ENCODE measurements around the gene COA3.

Gene COA3

GRCh38 chr17:42809250-42809649 is 10.7 kb upstream of the COA3 start:
- Histone ChIP-seq H3K27ac (ENCODE audit: low read length) (no peak overlapping the region), H3K27me3 (ENCODE audit: insufficient read depth, low read length) (no peaks in the 10 kb centered on the region), H3K4me1 (ENCODE audit: insufficient read depth, low read length) (no peaks in the 10 kb centered on the region), H3K9me3 (ENCODE audit: insufficient read depth, low read depth, low read length) (no peaks in the 10 kb centered on the region), H3K36me3 (ENCODE audit: insufficient read depth, low read depth, low read length) (peaks cover 29% of the 10 kb centered on the region), H3K4me3 (ENCODE audit: low read length) (no peak overlapping the region), H3K9ac (ENCODE audit: low read depth, low read length) (no peak overlapping the region)

DNA sequence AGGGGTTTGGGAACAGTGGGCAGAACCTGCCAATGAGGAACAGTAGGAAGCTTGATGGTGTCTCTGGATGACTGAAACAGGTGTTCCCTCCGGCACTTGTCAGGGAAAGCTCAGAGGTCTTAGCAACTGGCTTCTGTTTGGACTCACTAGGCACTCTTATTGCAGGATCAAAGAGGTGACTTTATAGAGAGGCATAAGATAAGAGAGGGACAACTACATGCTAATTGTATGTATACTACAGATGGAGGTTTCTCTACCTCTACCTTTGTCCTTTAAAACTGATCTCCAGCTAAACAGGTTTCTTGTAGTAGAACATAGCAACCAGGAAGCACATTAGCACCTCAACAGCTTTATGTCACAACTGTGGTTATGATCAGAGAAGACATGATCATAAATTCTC is 7.7 kb upstream of the COA3 start:
- no peaks in the 10 kb centered on the region; the same call in 1 of the 2 replicates for H3K27me3 ChIP-seq (ENCODE audit: insufficient read depth, low read length)
- no peak overlapping the region for H3K9ac ChIP-seq (ENCODE audit: low read depth, low read length)
- no peak overlapping the region for H3K27ac ChIP-seq (ENCODE audit: low read length)
- H3K36me3 ChIP-seq (ENCODE audit: insufficient read depth, low read depth, low read length): peaks cover 13% of the 10 kb centered on the region
- H3K9me3 ChIP-seq (ENCODE audit: insufficient read depth, low read depth, low read length): no peaks in the 10 kb centered on the region
- no peak overlapping the region for H3K4me3 ChIP-seq (ENCODE audit: low read length)
- no peaks in the 10 kb centered on the region for H3K4me1 ChIP-seq (ENCODE audit: insufficient read depth, low read length)

- Histone ChIP-seq H3K4me1 (ENCODE audit: insufficient read depth, low read length) (no peaks in the 10 kb centered on the region), H3K27ac (ENCODE audit: low read length) (no peak overlapping the region), H3K9ac (ENCODE audit: low read depth, low read length) (no peak overlapping the region), H3K27me3 (ENCODE audit: insufficient read depth, low read length) (peaks cover 8% of the 10 kb centered on the region), H3K4me3 (ENCODE audit: low read length) (no peak overlapping the region), H3K9me3 (ENCODE audit: insufficient read depth, low read depth, low read length) (no peaks in the 10 kb centered on the region), H3K36me3 (ENCODE audit: insufficient read depth, low read depth, low read length) (no peaks in the 10 kb centered on the region)
Measured at GRCh38 chr17:42804918-42805367, 6.4 kb upstream of the COA3 start.

GRCh38 chr17:42803074-42803883 is 4.8 kb upstream of the COA3 start:
- Histone ChIP-seq H3K27me3 (ENCODE audit: insufficient read depth, low read length) (peaks cover 18% of the 10 kb centered on the region), H3K36me3 (ENCODE audit: insufficient read depth, low read depth, low read length) (no peaks in the 10 kb centered on the region), H3K4me3 (ENCODE audit: low read length) (no peak overlapping the region), H3K4me1 (ENCODE audit: insufficient read depth, low read length) (no peaks in the 10 kb centered on the region), H3K9me3 (ENCODE audit: insufficient read depth, low read depth, low read length) (no peaks in the 10 kb centered on the region), H3K27ac (ENCODE audit: low read length) (no peak overlapping the region), H3K9ac (ENCODE audit: low read depth, low read length) (no peak overlapping the region)

- Histone ChIP-seq H3K27ac (ENCODE audit: low read length) (no peak overlapping the region), H3K4me3 (ENCODE audit: low read length) (peak overlapping the region; percentile 100), H3K9me3 (ENCODE audit: insufficient read depth, low read depth, low read length) (no peaks in the 10 kb centered on the region), H3K36me3 (ENCODE audit: insufficient read depth, low read depth, low read length) (peaks cover 8% of the 10 kb centered on the region; the same call in 1 of the 2 replicates), H3K4me1 (ENCODE audit: insufficient read depth, low read length) (peaks cover 5% of the 10 kb centered on the region; the same call in 1 of the 2 replicates), H3K9ac (ENCODE audit: low read depth, low read length) (peak overlapping the region; percentile 94), H3K27me3 (ENCODE audit: insufficient read depth, low read length) (peaks cover 18% of the 10 kb centered on the region)
Measured at GRCh38 chr17:42798011-42798382, 507 bp downstream of the COA3 start.

- no peak overlapping the region for H3K27ac ChIP-seq (ENCODE audit: low read length)
Measured at GRCh38 chr17:42797067-42798007, 1.2 kb downstream of the COA3 start.

GRCh38 chr17:42796066-42796758 is 2.3 kb downstream of the COA3 start:
- Histone ChIP-seq H3K4me1 (ENCODE audit: insufficient read depth, low read length) (peaks cover 5% of the 10 kb centered on the region; the same call in 1 of the 2 replicates), H3K4me3 (ENCODE audit: low read length) (no peak overlapping the region), H3K9me3 (ENCODE audit: insufficient read depth, low read depth, low read length) (no peaks in the 10 kb centered on the region), H3K27me3 (ENCODE audit: insufficient read depth, low read length) (peaks cover 18% of the 10 kb centered on the region), H3K27ac (ENCODE audit: low read length) (no peak overlapping the region), H3K9ac (ENCODE audit: low read depth, low read length) (no peak overlapping the region), H3K36me3 (ENCODE audit: insufficient read depth, low read depth, low read length) (peaks cover 8% of the 10 kb centered on the region; the same call in 1 of the 2 replicates)

More at GRCh38 chr17:42797067-42798007, 1.2 kb downstream of the COA3 start:
- Histone ChIP-seq H3K9ac (ENCODE audit: low read depth, low read length) (peak overlapping the region; percentile 94), H3K27me3 (ENCODE audit: insufficient read depth, low read length) (peaks cover 18% of the 10 kb centered on the region), H3K4me3 (ENCODE audit: low read length) (peak overlapping the region; percentile 100), H3K36me3 (ENCODE audit: insufficient read depth, low read depth, low read length) (peaks cover 8% of the 10 kb centered on the region; the same call in 1 of the 2 replicates), H3K9me3 (ENCODE audit: insufficient read depth, low read depth, low read length) (no peaks in the 10 kb centered on the region), H3K4me1 (ENCODE audit: insufficient read depth, low read length) (peaks cover 5% of the 10 kb centered on the region; the same call in 1 of the 2 replicates)

DNA sequence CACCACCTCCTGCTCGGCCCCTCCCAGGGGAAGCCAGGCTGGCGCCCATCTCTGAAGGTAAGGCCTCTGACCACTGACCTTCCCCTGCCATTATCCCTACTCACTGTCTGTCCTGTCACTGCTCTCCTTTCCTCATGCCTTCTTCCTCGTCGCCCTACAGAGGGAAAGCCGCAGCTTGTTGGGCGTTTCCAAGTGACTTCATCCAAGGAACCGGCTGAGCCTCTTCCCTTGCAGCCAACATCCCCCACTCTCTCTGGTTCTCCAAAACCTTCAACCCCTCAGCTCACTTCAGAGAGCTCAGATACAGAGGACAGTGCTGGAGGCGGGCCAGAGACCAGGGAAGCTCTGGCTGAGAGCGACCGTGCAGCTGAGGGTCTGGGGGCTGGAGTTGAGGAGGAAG is 3.0 kb downstream of the COA3 start:
- Histone ChIP-seq H3K9ac (ENCODE audit: low read depth, low read length) (no peak overlapping the region), H3K9me3 (ENCODE audit: insufficient read depth, low read depth, low read length) (no peaks in the 10 kb centered on the region), H3K27me3 (ENCODE audit: insufficient read depth, low read length) (peaks cover 21% of the 10 kb centered on the region), H3K27ac (ENCODE audit: low read length) (no peak overlapping the region), H3K4me1 (ENCODE audit: insufficient read depth, low read length) (peaks cover 5% of the 10 kb centered on the region; the same call in 1 of the 2 replicates), H3K36me3 (ENCODE audit: insufficient read depth, low read depth, low read length) (peaks cover 8% of the 10 kb centered on the region; the same call in 1 of the 2 replicates), H3K4me3 (ENCODE audit: low read length) (no peak overlapping the region)

- Histone ChIP-seq H3K27ac (ENCODE audit: low read length) (no peak overlapping the region), H3K4me1 (ENCODE audit: insufficient read depth, low read length) (peaks cover 5% of the 10 kb centered on the region; the same call in 1 of the 2 replicates), H3K27me3 (ENCODE audit: insufficient read depth, low read length) (peaks cover 19% of the 10 kb centered on the region), H3K9me3 (ENCODE audit: insufficient read depth, low read depth, low read length) (no peaks in the 10 kb centered on the region), H3K36me3 (ENCODE audit: insufficient read depth, low read depth, low read length) (peaks cover 8% of the 10 kb centered on the region; the same call in 1 of the 2 replicates), H3K9ac (ENCODE audit: low read depth, low read length) (no peak overlapping the region), H3K4me3 (ENCODE audit: low read length) (no peak overlapping the region)
Measured at GRCh38 chr17:42795061-42795460, 3.4 kb downstream of the COA3 start.

DNA sequence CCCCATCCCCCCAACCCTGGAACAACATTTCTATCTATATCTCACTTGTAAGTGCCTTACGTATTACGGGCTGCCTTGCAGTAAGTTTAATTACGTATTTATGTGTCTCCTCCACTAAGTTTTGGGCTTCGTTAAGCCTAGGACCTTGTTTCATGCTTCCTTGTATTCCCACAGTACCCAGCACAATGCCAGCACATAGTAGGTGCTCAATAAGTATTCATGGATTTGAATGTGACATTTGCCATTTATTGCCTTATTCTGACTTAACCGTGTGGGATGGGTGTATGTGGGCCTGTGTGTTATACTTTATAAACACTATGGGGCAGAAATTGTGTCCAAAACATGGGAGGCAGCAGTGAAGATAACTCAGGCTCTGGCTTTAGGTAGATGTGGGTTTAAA is 6.0 kb downstream of the COA3 start:
- Histone ChIP-seq H3K36me3 (ENCODE audit: insufficient read depth, low read depth, low read length) (peaks cover 8% of the 10 kb centered on the region; the same call in 1 of the 2 replicates), H3K9ac (ENCODE audit: low read depth, low read length) (no peak overlapping the region), H3K4me1 (ENCODE audit: insufficient read depth, low read length) (peaks cover 2% of the 10 kb centered on the region; the same call in 1 of the 2 replicates), H3K27ac (ENCODE audit: low read length) (no peak overlapping the region), H3K4me3 (ENCODE audit: low read length) (no peak overlapping the region), H3K9me3 (ENCODE audit: insufficient read depth, low read depth, low read length) (no peaks in the 10 kb centered on the region), H3K27me3 (ENCODE audit: insufficient read depth, low read length) (peaks cover 8% of the 10 kb centered on the region)

DNA sequence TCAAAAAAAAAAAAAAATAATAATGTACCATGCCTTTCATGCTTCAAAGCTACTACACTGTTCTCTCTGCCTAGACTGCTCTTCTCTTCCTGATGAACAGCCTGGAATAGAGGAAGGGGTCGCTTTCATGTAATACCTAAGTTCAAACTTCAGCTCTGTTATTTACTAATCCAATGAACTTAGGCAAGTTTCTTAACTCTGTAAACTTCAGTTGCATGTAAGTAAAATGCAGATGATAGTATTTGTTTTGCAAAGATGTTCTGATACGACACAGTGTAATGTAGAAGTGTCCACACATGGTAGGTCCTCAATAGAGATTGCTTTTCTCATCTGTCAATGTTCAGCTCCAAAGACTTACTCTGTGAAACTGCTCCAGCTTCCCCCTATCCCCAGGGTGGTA is 6.6 kb downstream of the COA3 start:
- no peak overlapping the region for H3K9ac ChIP-seq (ENCODE audit: low read depth, low read length)
- H3K27ac ChIP-seq (ENCODE audit: low read length): no peak overlapping the region
- H3K9me3 ChIP-seq (ENCODE audit: insufficient read depth, low read depth, low read length): no peaks in the 10 kb centered on the region
- peaks cover 8% of the 10 kb centered on the region for H3K27me3 ChIP-seq (ENCODE audit: insufficient read depth, low read length)
- H3K4me3 ChIP-seq (ENCODE audit: low read length): no peak overlapping the region
- no peaks in the 10 kb centered on the region for H3K4me1 ChIP-seq (ENCODE audit: insufficient read depth, low read length)
- 0 out of 2 replicates have a peak, but pooled peaks cover 3% of the 10 kb centered on the region for H3K36me3 ChIP-seq (ENCODE audit: insufficient read depth, low read depth, low read length)
